B cell (primary cell): ENCODE measurements around the gene USPL1. TPM values are rescaled to one million over a fixed set of nuclear protein-coding genes. Genes with fewer than 3 reads are reported as not detected.
"Not testable (repeated sequence)": the region's sequence is repeated elsewhere in the genome, so short reads cannot be mapped to it uniquely, and the experiment has no call there.

Experiments used
- ATAC-seq: fragments of 200-7000 bp; cut with Tn5 transposase; one replicate; pipeline ENCODE4 v1.10.0; 2021; ENCODE audit warnings: low read depth, mild to moderate bottlenecking, moderate number of reproducible peaks, moderate library complexity
- CTCF ChIA-PET: fragments of 350-600 bp; sonication (Branson Sonifier 250); formaldehyde crosslinking; loops from one replicate; lab custom pipeline; 2021; ENCODE audit warnings: antibody characterized with exemption, inconsistent platforms; lab: Charles Lee
- POLR2A ChIA-PET: fragments of 350-600 bp; sonication (Branson Sonifier 250); formaldehyde crosslinking; loops from one replicate; lab custom pipeline; 2021; ENCODE audit warnings: antibody characterized with exemption; lab: Charles Lee
- DNase-seq: peaks from one replicate; pipeline ENCODE4 v3.0.0; 2013
- H2AFZ ChIP-seq: 2 replicates; pipeline ENCODE4 v1.6.1; 2012; ENCODE audit warnings: mild to moderate bottlenecking, low read depth, low read length; ENCODE audit not compliant: insufficient read depth, poor library complexity, severe bottlenecking
- H3K27ac ChIP-seq, 2 donors: 1 replicate in 1 of 2; 2 replicates in 1 of 2; pipeline ENCODE4 v1.5.1; 2012 to 2013; ENCODE audit warnings: low read length in 2 of 2, mild to moderate bottlenecking in 2 of 2, moderate library complexity in 1 of 2
- H3K27me3 ChIP-seq, 4 experiments: fragments of 200-600 bp in 1 of 4; sonication (generic) in 1 of 4; replicated peaks in 1 of 4; 1 replicate in 2 of 4; 2 replicates in 2 of 4; pipeline versions ENCODE4 v1.6.1 to v1.7.0; 2013 to 2016; ENCODE audit warnings: low read length in 3 of 4, mild to moderate bottlenecking in 2 of 4, mixed read lengths in 1 of 4, moderate library complexity in 1 of 4; ENCODE audit not compliant: insufficient read depth in 4 of 4, control insufficient read depth in 3 of 4; ENCODE audit errors: control extremely low read depth in 1 of 4
- H3K36me3 ChIP-seq, 2 experiments: replicated peaks in 1 of 2; 1 replicate in 1 of 2; 2 replicates in 1 of 2; pipeline versions ENCODE4 v1.6.1 to v1.7.1; 2013; ENCODE audit warnings: low read length in 1 of 2; ENCODE audit not compliant: insufficient read depth in 2 of 2, control insufficient read depth in 1 of 2; ENCODE audit errors: control extremely low read depth in 1 of 2, extremely low read depth in 1 of 2
- H3K4me1 ChIP-seq, 2 donors: fragments of 200-600 bp in 1 of 2; sonication (generic) in 1 of 2; 1 replicate in 1 of 2; 2 replicates in 1 of 2; pipeline versions ENCODE4 v1.5.1 to v1.6.1; 2013 to 2017; ENCODE audit warnings: low read length in 2 of 2; ENCODE audit not compliant: control insufficient read depth in 2 of 2, insufficient read depth in 2 of 2
- H3K4me2 ChIP-seq: replicated peaks from 2 replicates; pipeline ENCODE3; 2012; ENCODE audit warnings: mild to moderate bottlenecking, low read depth, low read length; ENCODE audit not compliant: poor library complexity, severe bottlenecking
- H3K4me3 ChIP-seq, 5 experiments: fragments of 200-600 bp in 1 of 5; sonication (generic) in 1 of 5; 1 replicate in 3 of 5; 2 replicates in 2 of 5; pipeline versions ENCODE4 v1.5.1 to v1.7.0; 2011 to 2016; ENCODE audit warnings: low read length in 4 of 5, mild to moderate bottlenecking in 4 of 5, low read depth in 2 of 5, control low read depth in 1 of 5, moderate library complexity in 1 of 5; ENCODE audit not compliant: insufficient read depth in 1 of 5; ENCODE audit errors: control extremely low read depth in 1 of 5, extremely low read depth in 1 of 5
- H3K79me2 ChIP-seq: fragments of 200-600 bp; sonication (generic); one replicate; pipeline ENCODE4 v1.6.0; 2016; ENCODE audit warnings: low read length; ENCODE audit not compliant: control insufficient read depth, insufficient read depth
- H3K9ac ChIP-seq: fragments of 200-600 bp; sonication (generic); 2 replicates; pipeline ENCODE4 v1.6.1; 2017; ENCODE audit warnings: mild to moderate bottlenecking, low read length, moderate library complexity
- H3K9me3 ChIP-seq, 3 donors: one replicate each; pipeline versions ENCODE4 v1.6.1 to v1.7.1; 2013; ENCODE audit warnings: low read length in 2 of 3; ENCODE audit not compliant: control insufficient read depth in 2 of 3, insufficient read depth in 1 of 3; ENCODE audit errors: control extremely low read depth in 1 of 3
- H4K20me1 ChIP-seq: 2 replicates; pipeline ENCODE4 v1.6.0; 2012; ENCODE audit warnings: mild to moderate bottlenecking, low read length; ENCODE audit not compliant: insufficient read depth, control insufficient read depth, poor library complexity, severe bottlenecking
- H3K27ac Mint-ChIP-seq: one replicate; pipeline ENCODE4 v1.8.0; 2021; ENCODE audit warnings: mixed read lengths
- H3K27me3 Mint-ChIP-seq: one replicate; pipeline ENCODE4 v1.8.0; 2021; ENCODE audit warnings: mixed read lengths
- H3K4me1 Mint-ChIP-seq: one replicate; pipeline ENCODE4 v1.8.0; 2021; ENCODE audit warnings: mixed read lengths
- H3K4me3 Mint-ChIP-seq: one replicate; pipeline ENCODE4 v1.8.0; 2021; ENCODE audit warnings: mixed read lengths
- H3K9me3 Mint-ChIP-seq: one replicate; pipeline ENCODE4 v1.8.0; 2022; ENCODE audit warnings: mixed read lengths; ENCODE audit not compliant: insufficient read depth
- CTCF ChIP-seq: fragments of 200-600 bp; IDR thresholded peaks from one replicate; pipeline ENCODE4 v1.8.0; 2022; ENCODE audit warnings: antibody characterized with exemption, mild to moderate bottlenecking
- EZH2 ChIP-seq: IDR thresholded peaks from 2 replicates; pipeline ENCODE4 v1.6.1; 2012; ENCODE audit warnings: borderline replicate concordance, low read depth, mild to moderate bottlenecking, moderate library complexity, low read length; ENCODE audit not compliant: insufficient read depth, poor library complexity, severe bottlenecking
- WGBS: methylation state at CpG from one replicate; pipeline ENCODE4 v1.1.5; 2013; ENCODE audit warnings: missing lambda C conversion rate; ENCODE audit not compliant: insufficient coverage; 5-methylcytosine and 5-hydroxymethylcytosine counted together
- intact Hi-C: fragments of 100-400 bp; cut with micrococcal nuclease; formaldehyde crosslinking; loops from one replicate; pipeline ENCODE4 v1.10.0; 2022
- polyA plus RNA-seq: library from polyadenylated mRNA; depleted of rRNA; stranded (reverse); fragments of >200 nt; gene quantifications from 2 replicates; pipeline ENCODE4 v1.2.3, GENCODE V29; 2012
- total RNA-seq, 2 donors: library from RNA; stranded (reverse); fragments of 120-200 nt in 1 of 2; gene quantifications; 1 replicate in 1 of 2; 2 replicates in 1 of 2; pipeline versions ENCODE4 v1.2.3 to v1.2.4, GENCODE V29; 2013 to 2022

The USPL1 gene
- total and polyA plus RNA-seq, 2 donors (not counting 1 experiment from before 2014, with no cell fraction given): 30.2 to 55.8 TPM

GRCh38 chr13:30605052-30605451 is 12.7 kb upstream of the USPL1 start:
- DNase-seq: no peak
- Mint-ChIP-seq H3K4me1 (peaks cover 33% of the 10 kb centered on the region), H3K4me3 (no peak overlapping the region), H3K27ac (no peak overlapping the region), H3K9me3 (no peaks in the 10 kb centered on the region), H3K27me3 (no peaks in the 10 kb centered on the region)
- WGBS: 96% methylated on average over 5 of the region's 7 CpGs
- no peak overlapping the region for H3K4me3 ChIP-seq
- H2AFZ ChIP-seq: no peak overlapping the region
- peaks cover 21% of the 10 kb centered on the region for H3K79me2 ChIP-seq
- intact Hi-C loops: no loop called here
- no peaks in the 10 kb centered on the region for H3K9me3 ChIP-seq
- no peaks in the 10 kb centered on the region for H4K20me1 ChIP-seq
- H3K27ac ChIP-seq: no peak overlapping the region
- H3K36me3 ChIP-seq: peaks cover 0 to 2% of the 10 kb centered on the region in 2 experiments
- no peak for TF ChIP-seq EZH2
- TF ChIP-seq CTCF: no peak
- no peak overlapping the region for H3K9ac ChIP-seq
- ATAC-seq: no peak
- H3K27me3 ChIP-seq: no peaks in the 10 kb centered on the region
- H3K4me1 ChIP-seq: peaks cover 14 to 20% of the 10 kb centered on the region in 2 donors
- ChIA-PET POLR2A (no interaction called here), CTCF (no interaction called here)
- no peak overlapping the region for H3K4me2 ChIP-seq

- intact Hi-C loops, ATAC-seq, H3K9me3 Mint-ChIP-seq, H3K36me3 ChIP-seq, H3K9me3 ChIP-seq, H4K20me1 ChIP-seq, H3K4me3 Mint-ChIP-seq, DNase-seq, H3K9ac ChIP-seq, H2AFZ ChIP-seq, H3K27me3 ChIP-seq, H3K4me3 ChIP-seq, H3K27me3 Mint-ChIP-seq: not testable (repeated sequence)
- H3K79me2 ChIP-seq: peaks cover 38% of the 10 kb centered on the region
- peak overlapping the region; percentile 46 for H3K4me2 ChIP-seq
- Mint-ChIP-seq H3K27ac (peak overlapping the region; percentile 22), H3K4me1 (peaks cover 42% of the 10 kb centered on the region)
- CTCF ChIA-PET: interaction anchor here (0.8 to 3.7 kb wide), 4 partner anchors 10 to 475 kb away, joined by 3 to 15 read pairs (median 8); partner anchors contain the start of gene USPL1
- 98% methylated on average over 6 of the region's 6 CpGs for WGBS
- H3K27ac ChIP-seq: peak overlapping the region in 1 of 2 donors; percentile 44
- H3K4me1 ChIP-seq: peaks cover 27 to 30% of the 10 kb centered on the region in 2 donors
- POLR2A ChIA-PET: interaction anchor here (2.2 kb wide), 1 partner anchor 10 kb away, joined by 10 read pairs; the partner anchor contains the start of gene USPL1
Observed at GRCh38 chr13:30607186-30607585, 10.5 kb upstream of the USPL1 start.
